Measurements from ENCODE around the gene URB1. TPM values are rescaled to one million over a fixed set of nuclear protein-coding genes. Genes with fewer than 3 reads are reported as not detected.

The URB1 gene
- polyA plus RNA-seq, 1 donor (not counting 4 experiments of a cell fraction or from before 2014, with no cell fraction given): 9.0 TPM

GRCh38 chr21:32303385-32303784 is 89.4 kb downstream of the URB1 start:
- peaks cover 8 to 22% of the 10 kb centered on the region in 2 experiments for H3K36me3 ChIP-seq (ENCODE audit: control insufficient read depth in 2 of 2, extremely low read depth in 1 of 2, insufficient read depth in 2 of 2, low read length in 2 of 2)
- no peak overlapping the region for H3K4me2 ChIP-seq (ENCODE audit: control insufficient read depth, extremely low read depth, insufficient read depth, low read depth, low read length)
- no peaks in the 10 kb centered on the region for H3K9me3 ChIP-seq (ENCODE audit: control insufficient read depth, low read depth, low read length)
- dilution Hi-C loops (cut with MboI; ENCODE audit: extremely low pct_ligation_motif_present, low sequenced_read_pairs): no loop called here
- no peak for FAIRE-seq
- TF ChIP-seq EZH2 (IDR thresholded peaks at IDR 0.05; ENCODE audit: low read length): no peak
- TF ChIP-seq CTCF (optimal IDR thresholded peaks at IDR 0.05 in 1 of 3, IDR thresholded peaks at IDR 0.05 in 1 of 3, conservative IDR thresholded peaks at IDR 0.05 in 1 of 3; ENCODE audit: extremely low read depth in 1 of 3, insufficient read depth in 2 of 3, low read length in 3 of 3): no peak
- H3K79me2 ChIP-seq (ENCODE audit: control insufficient read depth, insufficient read depth, low read length): no peaks in the 10 kb centered on the region
- no peaks in the 10 kb centered on the region for H4K20me1 ChIP-seq (ENCODE audit: control insufficient read depth, extremely low read depth, insufficient read depth, low read length)
- H3K9me1 ChIP-seq (ENCODE audit: control insufficient read depth, extremely low read depth, insufficient read depth, low read length): no peaks in the 10 kb centered on the region
- no peak for DNase-seq (ENCODE audit: low read depth, low spot score)
- H3K4me1 ChIP-seq (ENCODE audit: control insufficient read depth, extremely low read depth, insufficient read depth, low read length): no peaks in the 10 kb centered on the region
- H3K9ac ChIP-seq (ENCODE audit: control insufficient read depth, extremely low read depth, insufficient read depth, low read length): no peak overlapping the region
- no peaks in the 10 kb centered on the region for H3K27me3 ChIP-seq (ENCODE audit: control insufficient read depth, extremely low read depth, insufficient read depth, low read length)
- H3K27ac ChIP-seq (ENCODE audit: control insufficient read depth, insufficient read depth, low read length): no peak overlapping the region
- no peak overlapping the region for H2AFZ ChIP-seq (ENCODE audit: control insufficient read depth, low read length)
- no peak overlapping the region for H3K4me3 ChIP-seq (ENCODE audit: control insufficient read depth in 2 of 3, extremely low read depth in 1 of 3, insufficient read depth in 2 of 3, low read depth in 1 of 3, low read length in 3 of 3)

- Histone ChIP-seq H3K9me1 (ENCODE audit: control insufficient read depth, extremely low read depth, insufficient read depth, low read length) (no peaks in the 10 kb centered on the region), H3K4me1 (ENCODE audit: control insufficient read depth, extremely low read depth, insufficient read depth, low read length) (no peaks in the 10 kb centered on the region), H3K27me3 (ENCODE audit: control insufficient read depth, extremely low read depth, insufficient read depth, low read length) (no peaks in the 10 kb centered on the region), H2AFZ (ENCODE audit: control insufficient read depth, low read length) (no peak overlapping the region), H3K36me3 (ENCODE audit: control insufficient read depth in 2 of 2, extremely low read depth in 1 of 2, insufficient read depth in 2 of 2, low read length in 2 of 2) (peaks cover 7 to 22% of the 10 kb centered on the region in 2 experiments), H3K4me3 (ENCODE audit: control insufficient read depth in 2 of 3, extremely low read depth in 1 of 3, insufficient read depth in 2 of 3, low read depth in 1 of 3, low read length in 3 of 3) (no peak overlapping the region), H4K20me1 (ENCODE audit: control insufficient read depth, extremely low read depth, insufficient read depth, low read length) (no peaks in the 10 kb centered on the region), H3K9me3 (ENCODE audit: control insufficient read depth, low read depth, low read length) (no peaks in the 10 kb centered on the region), H3K27ac (ENCODE audit: control insufficient read depth, insufficient read depth, low read length) (no peak overlapping the region), H3K4me2 (ENCODE audit: control insufficient read depth, extremely low read depth, insufficient read depth, low read depth, low read length) (no peak overlapping the region), H3K79me2 (ENCODE audit: control insufficient read depth, insufficient read depth, low read length) (no peaks in the 10 kb centered on the region), H3K9ac (ENCODE audit: control insufficient read depth, extremely low read depth, insufficient read depth, low read length) (no peak overlapping the region)
- DNase-seq (ENCODE audit: low read depth, low spot score) (no peak), FAIRE-seq (no peak)
- dilution Hi-C loops (cut with MboI; ENCODE audit: extremely low pct_ligation_motif_present, low sequenced_read_pairs): no loop called here
- TF ChIP-seq CTCF (optimal IDR thresholded peaks at IDR 0.05 in 1 of 3, IDR thresholded peaks at IDR 0.05 in 1 of 3, conservative IDR thresholded peaks at IDR 0.05 in 1 of 3; ENCODE audit: extremely low read depth in 1 of 3, insufficient read depth in 2 of 3, low read length in 3 of 3) (no peak), EZH2 (IDR thresholded peaks at IDR 0.05; ENCODE audit: low read length) (no peak)
These were observed 90.3 kb downstream of the URB1 start for GRCh38 chr21:32302560-32302959.

All from keratinocyte (primary cell).